ENCODE data around the gene CALR3. TPM values are rescaled to one million over a fixed set of nuclear protein-coding genes. Genes with fewer than 3 reads are reported as not detected.

Gene CALR3
- total and polyA plus RNA-seq, 2 of the 8 experiments (the other 6 are each of a cell fraction or from before 2014, with no cell fraction given): 0.11 to 0.32 TPM

- TF ChIP-seq CHD7 (IDR thresholded peaks at IDR 0.05; ENCODE audit: insufficient replicate concordance, low read length) (no peak), SIRT6 (IDR thresholded peaks at IDR 0.05; ENCODE audit: low read length) (no peak), ZNF274 (IDR thresholded peaks at IDR 0.05; ENCODE audit: borderline replicate concordance, extremely low read depth, low read length) (no peak), KDM4A (IDR thresholded peaks at IDR 0.05; ENCODE audit: low read depth, low read length, severe bottlenecking) (no peak), SP2 (IDR thresholded peaks at IDR 0.05; ENCODE audit: low read length) (no peak), KDM5A (IDR thresholded peaks at IDR 0.05; ENCODE audit: low read length) (no peak), EP300 (IDR thresholded peaks at IDR 0.05; ENCODE audit: borderline replicate concordance in 1 of 2, low read depth in 2 of 2, low read length in 2 of 2) (no peak)
Observed at GRCh38 chr19:16458391-16459341, 37.3 kb downstream of the CALR3 start (continued).

Data from H1 (cell line).